Activated CD8-positive, alpha-beta memory T cell treated with anti-CD3 and anti-CD28 coated beads for 4 hours (primary cell): ENCODE data around the gene PLXNB2.

Experiments used
- DNase-seq, 2 donors: peaks; one replicate each; pipeline ENCODE4 v3.0.0-alpha.2; 2020; ENCODE audit warnings: low read depth in 2 of 2

The PLXNB2 gene

DNA sequence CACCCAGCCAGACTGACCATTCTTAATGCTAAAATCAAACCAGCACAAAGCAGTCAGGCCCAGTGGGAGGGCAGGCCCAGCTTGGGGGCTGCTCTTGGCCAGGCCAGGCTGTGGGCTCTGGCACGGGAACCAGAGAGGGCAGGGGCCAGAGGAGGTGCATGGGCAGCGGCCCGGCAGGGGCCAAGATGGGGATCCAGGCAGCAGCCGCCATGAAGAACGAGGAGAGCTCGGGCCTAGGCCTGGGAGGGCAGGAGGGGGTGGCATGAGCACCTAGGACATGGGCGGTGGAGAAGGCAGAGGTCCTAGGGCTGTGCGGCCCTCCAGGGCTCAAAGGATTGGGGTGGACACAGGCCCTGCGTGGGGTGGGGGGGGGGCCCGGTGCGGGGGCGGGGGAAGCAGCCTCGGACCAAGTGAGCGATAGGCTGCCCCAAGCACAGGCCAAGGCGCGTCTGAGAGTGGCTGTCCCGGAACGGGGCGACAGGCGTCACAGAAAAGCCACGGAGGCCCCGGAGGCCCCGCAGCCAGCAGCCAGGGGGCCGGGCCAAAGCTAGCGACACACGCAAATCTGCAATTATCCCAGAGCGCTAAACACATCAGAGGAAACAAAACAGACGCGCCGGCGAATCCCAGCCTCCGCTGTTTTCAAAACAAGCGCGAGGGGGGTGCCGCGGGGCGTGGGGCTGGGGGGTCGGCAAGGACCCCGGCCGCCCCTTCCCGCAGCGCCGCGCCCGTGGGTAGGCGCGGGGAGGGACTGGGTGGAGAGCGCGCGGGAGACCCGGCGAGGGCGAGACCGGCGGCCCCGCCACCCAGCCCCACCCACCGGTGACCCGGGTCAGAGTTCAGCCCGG, 8.3 kb downstream of the PLXNB2 start:
- DNase-seq: no peak

DNA sequence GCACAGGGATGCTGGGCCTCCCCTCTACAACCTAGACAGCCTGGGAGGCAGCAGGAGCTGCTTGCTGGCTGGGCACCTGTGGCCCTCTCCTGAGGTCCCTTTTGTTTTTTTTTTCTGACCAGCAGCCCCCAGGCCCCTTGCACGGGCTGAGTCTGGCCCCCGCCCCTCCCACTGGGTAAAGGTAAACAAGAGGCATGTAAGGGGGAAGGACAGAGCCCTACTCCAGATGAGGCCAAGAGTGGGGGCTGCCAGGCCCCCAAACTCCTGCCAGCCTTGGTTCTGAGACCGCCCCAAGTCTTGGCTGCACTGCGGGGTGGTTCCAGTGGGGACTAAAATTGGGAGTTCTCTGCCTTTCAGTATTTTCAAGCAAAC, 9.2 kb downstream of the PLXNB2 start:
- DNase-seq: no peak

DNA sequence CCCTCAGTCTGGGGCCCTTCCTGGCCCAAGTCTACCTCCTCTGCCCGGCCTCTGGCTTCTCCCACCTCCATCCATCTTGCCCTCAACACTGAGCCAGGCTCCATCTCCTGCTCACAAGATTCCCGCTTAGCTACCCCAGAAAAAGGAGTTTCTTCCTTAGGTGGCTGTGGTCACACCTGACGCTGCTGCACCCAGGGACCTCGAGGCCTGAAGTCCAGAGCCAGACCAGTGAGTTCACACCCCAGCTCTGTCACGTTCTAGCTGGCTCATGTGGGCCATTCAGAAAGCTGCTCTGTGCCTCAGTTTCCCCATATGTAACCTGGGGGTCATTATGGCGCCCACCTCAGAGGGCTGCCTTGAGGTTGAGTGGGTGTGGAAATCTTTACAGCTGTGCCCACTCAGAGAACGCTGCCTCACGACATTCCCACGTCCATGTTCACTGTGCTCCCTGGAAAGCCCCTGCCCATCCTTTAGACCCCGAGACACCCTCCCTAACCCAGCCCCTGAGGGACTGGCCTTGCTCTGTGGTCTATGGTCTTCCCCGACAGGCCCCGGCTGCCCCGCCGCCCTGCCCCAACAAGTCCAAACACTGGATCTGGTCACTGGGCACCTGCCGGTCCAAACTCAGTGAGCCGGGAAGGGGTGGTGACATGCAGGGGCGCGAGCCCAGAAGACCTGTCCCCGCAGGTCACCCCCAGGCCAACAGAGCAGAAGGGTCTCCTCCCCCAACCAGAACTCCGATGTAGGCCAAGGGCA, 9.8 kb downstream of the PLXNB2 start:
- no peak for DNase-seq

DNA sequence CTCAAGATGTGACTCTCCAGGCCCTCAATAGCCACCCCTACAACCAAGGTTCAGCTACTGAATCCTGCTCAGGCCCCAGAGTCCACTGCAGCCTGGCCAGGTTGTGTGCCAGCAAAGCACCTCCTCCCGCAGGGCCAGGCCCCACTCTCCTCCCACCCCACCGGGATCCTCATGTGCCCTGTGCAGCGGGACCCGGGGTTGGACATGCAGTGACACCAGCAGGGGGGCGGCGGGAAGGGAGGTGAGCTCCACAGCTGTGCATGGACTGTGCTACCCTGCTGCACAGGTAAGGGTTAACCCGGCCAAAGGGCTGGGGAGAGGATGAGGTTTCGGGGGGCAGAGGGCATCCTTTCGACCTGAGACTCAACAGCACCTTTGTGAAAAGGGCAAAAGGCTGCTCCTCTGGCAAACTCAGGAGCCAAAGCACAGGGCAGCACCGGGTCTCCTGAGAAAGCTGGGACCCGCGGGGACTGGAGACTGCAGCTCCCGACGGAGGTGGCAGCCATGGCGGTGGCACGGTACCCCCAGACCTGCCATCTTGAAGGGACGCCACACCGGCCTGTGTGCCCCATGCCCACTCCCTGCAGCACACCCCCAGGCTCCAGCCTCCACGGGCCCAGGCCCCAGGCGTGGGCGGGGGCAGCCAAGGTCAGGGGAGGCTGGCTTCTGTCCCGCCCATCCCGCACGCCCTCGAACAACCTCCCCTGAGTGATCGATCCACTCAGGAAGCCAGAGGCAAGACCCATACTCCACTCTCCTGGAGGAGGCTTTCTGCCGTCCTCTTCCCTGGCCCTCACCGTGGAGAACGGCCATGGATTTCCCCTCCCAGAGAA, 10.6 kb downstream of the PLXNB2 start:
- no peak for DNase-seq

DNA sequence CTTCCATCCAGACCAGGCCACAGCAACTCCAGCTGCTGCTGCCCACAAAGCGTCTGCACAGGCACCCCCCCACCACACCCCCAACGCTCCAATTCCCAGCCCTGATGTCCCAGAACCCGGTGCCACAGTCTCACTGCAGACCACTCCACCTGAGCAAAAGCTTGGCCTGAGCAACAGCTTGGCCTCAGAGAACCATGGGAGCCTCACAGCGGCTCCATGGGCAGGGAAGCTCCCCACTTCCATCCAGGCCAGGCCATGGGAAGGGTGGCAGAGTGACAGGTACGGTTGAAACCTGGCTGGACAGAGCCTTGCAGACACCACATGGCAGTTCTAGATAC, 13.2 kb downstream of the PLXNB2 start:
- DNase-seq: no peak

DNA sequence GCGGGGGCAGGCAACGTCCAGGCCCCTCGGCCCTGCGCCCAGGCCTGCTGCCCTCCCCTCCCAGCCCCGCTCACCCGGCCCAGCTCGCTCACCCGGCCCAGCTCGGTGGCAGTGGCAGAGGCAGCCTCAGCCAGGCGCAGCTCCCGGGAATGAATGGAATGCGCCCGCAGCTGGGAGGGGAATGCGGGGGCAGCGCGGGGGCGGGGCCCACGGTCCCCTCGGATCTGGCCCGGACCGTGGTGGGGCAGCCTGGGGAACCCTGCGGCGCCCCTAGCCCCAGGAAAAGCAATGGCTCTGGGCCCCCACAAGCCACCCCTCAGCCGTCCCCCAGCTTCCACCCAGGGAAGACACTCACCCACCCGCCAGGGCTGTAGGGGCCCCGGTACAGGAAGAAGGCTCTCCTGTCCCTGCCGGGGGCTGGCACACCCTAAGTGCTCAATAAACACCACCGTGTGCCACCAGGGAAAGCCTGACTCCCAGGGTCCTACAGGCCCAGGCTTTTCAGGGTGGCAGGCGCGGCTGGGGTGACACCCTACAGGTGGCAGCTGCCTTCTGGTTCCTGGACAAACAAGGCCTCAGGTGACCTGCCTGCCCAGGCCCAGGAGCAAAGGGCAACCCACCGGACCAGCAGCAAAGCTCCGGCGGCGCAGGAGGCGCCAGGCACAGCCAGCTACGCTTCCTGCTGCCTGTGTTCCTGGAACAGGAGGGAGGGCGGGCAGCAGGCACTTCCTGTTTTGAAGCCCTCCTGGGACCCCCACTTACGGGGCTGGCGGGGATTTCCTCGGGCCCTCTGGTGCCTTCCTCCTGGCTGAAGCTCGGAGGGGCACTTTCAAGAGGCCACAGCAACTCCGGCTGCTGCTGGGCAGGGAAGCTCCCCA, 13.8 kb downstream of the PLXNB2 start:
- DNase-seq: no peak

DNA sequence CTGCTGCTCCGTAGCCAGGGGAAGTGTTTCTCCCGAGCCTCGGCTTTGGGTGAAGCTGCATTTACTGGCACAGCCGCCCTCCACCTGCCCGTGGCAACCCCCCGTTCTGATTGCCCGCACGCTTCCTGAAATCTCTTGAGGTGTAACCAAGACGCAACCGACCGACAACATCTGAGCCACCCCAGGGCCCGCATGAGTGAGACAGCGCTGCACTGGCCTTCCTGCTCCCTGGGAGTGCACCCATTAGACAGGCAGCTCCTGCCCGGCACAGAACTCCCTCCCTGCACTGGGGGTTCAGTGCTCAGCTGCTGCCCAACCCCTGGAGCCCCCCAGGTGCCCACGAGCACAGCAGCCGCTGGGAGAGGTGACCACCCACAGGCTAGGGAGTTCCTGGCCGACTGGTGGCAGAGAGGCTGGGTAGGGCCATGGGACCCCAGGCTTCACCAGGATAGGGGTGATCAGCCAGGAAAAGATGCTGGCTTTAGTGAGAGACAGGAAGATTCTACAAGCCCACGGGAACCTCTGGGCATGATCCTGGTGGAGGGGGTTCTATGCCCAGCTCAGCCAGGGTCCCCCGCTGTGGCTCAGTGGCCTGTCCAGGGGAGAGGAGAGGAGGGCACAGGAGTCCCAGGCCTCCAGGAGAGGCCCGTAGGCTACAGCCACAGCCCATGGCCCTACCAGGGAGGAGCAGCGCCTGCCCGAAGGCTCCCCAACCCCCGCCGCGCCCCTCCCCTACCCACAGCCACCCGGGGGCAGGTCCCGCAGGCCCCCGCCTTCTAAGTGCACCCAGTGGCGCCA, 14.6 kb downstream of the PLXNB2 start:
- no peak for DNase-seq

DNA sequence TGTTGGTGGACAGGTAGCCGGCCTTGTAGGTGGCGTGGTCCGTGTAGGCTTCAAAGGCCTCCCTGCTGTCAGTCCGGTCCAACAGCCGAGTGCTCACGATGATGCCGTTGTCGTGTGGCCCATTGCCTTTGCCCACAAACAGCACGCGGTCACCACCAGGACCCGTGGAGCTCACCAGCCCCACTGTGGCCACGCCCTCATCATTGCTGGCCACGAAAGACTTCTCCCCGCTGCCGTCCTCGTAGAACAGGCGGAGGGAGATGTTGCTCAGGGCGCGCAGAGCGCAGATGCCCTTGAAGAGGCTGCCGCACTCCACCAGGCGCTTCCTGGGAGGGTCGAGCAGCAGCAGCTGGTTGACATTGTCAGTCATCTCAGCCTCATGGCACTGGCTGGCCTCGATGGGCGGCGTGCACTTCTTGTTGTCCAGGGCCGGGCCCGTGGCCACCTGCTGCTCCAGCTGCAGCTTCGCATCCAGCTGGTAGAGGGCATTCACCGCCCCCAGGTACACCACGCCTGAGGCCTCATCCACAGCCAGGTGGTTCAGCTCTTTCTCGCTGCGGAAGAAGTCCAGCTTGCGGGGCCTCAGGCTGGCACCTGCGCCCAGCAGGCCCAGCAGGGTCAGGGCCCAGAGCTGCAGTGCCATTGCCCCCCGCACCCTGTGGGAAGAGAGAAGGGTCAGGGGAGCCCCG, 17.4 kb downstream of the PLXNB2 start:
- no peak for DNase-seq

DNA sequence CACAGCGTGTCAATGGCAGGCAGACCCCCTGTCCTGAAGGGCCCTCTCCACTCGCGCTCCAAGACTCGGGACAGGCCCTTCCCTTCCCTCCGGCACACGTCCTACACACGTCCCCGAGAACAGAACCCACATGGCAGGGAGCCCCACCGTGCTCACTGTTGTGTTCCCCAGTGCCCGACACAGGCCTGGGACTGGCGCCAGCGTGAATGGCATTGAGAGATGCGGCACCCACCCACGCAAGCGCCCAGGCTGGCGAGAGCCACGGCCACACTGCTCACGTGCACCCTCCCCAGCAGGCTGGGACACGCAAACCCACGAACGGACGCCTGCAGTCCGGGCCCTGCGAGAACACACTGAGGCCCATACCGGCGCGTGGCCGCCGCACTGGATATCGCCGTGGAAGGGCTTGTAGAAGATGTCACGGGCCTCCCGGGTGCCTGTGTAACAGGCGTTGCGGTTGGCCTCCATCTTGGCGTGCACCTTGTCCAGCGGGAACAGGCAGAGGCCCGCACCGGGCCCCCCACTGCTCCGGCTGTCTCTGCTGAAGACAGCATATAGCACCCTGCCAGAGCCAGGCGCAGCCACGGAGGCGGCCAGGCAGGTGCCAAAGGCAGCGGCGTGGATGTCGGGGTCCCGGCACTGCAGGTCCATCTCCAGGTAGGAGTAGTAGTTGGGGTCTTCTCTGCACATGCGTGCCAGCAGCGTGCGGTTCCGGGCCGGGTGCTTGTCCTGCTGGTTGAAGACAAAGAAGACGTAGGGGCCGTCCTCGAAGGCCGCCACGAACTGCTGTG, 18.1 kb downstream of the PLXNB2 start:
- no peak for DNase-seq

DNA sequence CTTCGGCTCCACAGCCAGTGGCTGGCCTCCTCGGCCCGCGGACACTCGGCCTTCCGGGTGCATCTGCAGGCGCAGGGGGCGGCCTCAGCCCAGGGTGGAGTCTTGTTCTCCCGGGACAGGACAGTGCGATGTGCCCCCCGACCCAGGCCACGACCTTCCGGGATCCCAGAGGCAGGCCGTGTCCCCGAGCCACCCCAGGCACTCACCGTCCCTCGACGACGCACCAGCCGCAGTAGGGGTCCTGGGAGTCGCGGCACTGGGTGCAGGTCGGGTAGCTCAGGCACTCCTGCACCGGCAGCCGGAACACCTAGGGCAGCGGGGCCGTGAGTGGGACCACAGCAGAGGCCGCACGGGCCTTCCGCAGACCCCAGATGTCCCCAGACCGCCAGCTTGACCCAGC, 19.7 kb downstream of the PLXNB2 start:
- DNase-seq: no peak

DNA sequence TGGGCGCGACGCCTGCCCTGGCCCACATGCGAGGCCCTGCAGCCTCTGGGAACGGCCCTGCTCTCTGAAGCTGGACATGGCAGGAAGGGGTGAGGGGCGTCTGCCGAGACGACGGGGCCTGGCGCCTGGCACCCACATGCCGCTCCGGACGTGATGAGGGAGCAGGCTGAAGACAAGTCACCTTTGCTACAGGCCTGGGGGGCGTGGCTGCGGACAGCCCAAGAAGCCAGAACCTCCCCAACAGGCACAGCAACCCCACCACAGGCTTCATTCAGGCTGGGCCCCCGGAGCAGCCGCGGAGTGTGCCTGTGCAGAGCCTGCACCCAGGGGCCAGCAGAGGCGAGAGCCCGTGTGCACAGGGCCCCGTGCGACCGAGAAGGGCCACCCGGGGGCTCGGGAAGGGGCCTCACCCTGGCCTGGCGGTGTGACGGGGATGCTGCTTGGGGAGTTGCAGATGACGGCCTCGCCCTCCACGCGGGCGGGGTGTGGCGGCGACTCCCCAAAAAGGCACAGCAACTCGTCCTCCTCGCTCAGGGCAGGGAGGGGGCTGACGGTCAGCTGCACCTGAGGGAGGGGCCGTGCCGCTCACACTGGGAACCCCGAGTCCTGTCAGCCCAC, 20.6 kb downstream of the PLXNB2 start:
- no peak for DNase-seq

DNA sequence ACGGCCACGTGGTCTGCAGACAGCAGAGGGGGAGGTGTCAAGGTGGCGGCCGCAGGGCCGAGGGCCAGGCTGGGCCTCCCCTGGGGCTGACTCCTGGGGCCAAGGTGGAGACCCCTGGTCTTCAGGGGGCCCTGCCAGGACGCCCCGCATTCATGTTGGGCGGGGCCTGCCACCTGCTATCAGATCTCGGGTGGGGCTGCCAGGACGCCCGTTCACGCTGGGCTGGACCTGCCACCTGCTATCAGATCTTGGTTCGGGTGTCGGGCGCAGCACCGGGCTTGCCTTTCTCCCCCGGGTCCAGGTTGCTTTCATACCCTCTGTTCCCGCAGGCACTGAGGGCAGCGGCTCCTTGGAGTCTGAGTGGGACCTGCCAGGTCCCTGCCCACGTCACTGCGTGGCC, 21.2 kb downstream of the PLXNB2 start:
- DNase-seq: no peak

DNA sequence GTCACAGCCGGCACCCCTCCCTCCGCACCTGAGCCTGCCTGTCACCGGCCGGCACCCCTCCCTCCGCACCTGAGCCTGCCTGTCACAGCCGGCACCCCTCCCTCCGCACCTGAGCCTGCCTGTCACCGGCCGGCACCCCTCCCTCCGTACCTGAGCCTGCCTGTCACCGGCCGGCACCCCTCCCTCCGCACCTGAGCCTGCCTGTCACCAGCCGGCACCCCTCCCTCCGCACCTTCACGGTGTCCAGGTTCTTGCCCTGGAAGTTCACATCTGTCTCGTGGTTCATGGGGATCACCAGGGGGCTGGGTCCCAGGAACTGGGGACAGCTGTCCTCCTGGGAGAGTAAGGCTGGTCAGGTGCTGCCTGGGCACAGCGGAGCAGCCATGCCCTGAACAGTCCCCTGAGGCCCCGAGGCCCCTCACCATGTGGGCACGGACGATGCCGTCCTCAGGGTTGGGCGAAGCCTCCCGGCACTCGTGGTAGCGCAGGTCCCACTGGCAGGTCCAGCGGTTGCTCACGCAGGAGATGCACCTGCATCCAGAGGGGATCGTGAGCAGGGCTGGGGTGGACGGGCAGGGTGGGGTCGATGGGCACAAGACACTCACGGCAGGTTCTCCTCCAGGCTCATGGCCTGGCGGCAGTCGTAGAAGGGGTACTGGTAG, 21.7 kb downstream of the PLXNB2 start:
- no peak for DNase-seq

DNA sequence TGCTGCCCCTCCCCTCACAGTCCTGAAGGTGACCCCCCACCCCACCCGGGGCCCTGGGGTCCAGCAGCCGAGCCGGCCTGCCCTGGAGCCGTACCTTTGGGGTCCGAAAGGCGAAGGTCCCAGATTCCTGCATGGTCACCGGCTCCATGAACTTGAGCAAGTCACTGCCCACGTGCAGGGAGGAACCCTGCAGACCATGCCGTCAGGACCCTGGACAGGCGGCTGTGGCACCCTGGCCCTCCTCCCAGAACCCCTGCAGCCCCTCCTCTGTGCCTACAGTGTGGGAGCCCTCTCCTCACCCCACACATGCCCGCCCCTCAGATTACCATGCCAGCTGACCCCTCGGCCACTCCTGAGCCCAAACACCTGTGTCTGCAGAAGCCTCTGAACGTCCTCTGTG, 23.0 kb downstream of the PLXNB2 start:
- no peak for DNase-seq

DNA sequence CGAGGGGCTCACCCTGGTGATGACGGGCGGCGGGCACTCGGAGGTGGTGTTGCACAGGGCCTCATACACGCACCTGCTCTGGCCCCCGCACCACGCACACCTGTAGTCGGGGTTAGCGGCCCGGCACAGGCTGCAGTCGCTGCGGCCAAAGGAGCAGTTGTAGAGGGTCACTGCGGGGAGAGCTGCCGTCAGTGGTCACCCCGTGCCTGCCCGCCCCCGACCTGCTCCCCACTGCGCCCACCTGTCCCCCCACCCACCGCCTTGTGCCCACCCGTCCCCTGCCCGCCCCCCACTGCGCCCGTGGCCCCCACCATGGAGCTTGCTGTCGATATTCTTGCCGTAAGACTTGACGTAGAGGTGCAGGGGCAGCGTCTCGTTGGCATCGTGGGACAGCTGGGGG, 23.6 kb downstream of the PLXNB2 start:
- no peak for DNase-seq

DNA sequence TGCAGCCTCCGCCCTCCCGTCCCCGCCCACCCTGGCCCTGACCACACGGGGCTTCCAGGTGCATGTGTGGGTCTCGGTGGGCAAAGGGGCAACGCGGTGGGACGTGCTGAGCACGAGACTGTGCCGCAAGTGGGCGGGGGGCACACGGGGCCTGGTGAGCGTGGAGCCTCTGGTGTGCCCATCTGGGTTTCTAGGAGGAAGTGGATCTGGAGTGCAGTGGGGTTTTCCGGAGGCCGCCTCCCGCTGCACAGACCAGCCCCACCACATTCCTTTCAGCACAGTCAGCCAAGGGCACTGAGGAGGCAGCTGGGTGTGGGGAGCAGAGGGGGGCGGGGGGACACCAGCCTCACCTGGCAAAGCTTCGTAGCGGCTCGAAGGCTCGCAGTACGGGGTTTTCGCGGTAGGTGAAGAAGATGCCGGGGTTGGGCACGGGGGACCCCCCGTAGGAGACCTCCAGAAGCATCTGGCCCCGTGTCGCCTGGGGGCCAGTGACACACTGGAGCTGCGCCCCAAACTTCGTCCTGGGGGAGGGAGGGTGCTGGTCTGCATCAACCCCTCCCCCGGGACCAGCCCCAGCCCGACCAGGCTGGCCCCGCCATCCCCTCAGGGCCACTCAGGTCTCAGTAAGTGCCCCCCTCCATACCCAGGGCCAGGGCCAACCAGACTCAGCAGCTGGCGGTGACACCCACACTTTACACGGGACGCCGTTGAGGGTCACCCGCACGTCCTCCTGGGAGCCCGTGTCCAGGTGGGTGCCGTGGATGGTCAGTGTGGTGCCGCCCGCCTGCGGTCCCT, 24.9 kb downstream of the PLXNB2 start:
- DNase-seq: no peak

DNA sequence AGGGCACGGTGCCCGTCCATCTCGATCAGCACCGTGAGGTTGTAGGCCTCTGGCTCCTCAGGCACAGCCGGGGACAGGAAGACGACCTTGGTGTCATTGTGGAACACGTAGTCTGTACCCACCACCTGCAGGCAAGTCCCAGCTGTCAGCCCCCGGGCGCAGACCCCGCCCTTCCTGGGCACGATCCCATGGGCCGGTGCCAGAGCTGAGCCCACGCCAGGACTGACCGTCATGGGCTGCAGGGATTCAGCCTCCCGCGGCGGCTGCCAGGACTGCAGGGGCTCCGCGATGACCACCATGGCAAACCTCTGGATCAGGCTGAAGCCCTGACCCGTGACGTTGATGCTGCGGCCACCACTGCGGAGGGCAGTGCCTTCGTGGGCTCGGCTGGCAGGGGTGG, 25.5 kb downstream of the PLXNB2 start:
- DNase-seq: no peak

DNA sequence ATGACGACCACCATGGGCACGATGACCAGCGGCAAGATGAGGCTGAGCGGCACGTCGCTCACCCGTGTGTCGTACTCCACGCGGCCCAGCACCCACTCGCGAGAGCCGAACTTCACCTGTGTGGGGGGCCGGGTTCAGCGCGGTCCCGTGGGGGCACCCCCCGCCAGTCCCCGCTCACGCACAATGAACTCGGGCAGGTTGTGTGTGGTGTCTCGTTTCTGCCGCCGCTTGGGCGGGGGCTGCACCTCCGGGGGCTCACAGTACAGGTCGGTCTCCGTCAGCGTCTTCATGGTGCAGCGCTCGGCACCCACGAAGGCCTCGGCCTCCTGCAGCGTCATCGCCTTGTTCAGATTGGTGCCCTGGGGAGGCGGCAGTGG, 26.1 kb downstream of the PLXNB2 start:
- DNase-seq: no peak
